Measurements from ENCODE around the gene LILRA5. TPM values are rescaled to one million over a fixed set of nuclear protein-coding genes. Genes with fewer than 3 reads are reported as not detected.

Gene LILRA5
- total and polyA plus RNA-seq, 2 of the 8 experiments (the other 6 are each of a cell fraction or from before 2014, with no cell fraction given), result not detected

DNA sequence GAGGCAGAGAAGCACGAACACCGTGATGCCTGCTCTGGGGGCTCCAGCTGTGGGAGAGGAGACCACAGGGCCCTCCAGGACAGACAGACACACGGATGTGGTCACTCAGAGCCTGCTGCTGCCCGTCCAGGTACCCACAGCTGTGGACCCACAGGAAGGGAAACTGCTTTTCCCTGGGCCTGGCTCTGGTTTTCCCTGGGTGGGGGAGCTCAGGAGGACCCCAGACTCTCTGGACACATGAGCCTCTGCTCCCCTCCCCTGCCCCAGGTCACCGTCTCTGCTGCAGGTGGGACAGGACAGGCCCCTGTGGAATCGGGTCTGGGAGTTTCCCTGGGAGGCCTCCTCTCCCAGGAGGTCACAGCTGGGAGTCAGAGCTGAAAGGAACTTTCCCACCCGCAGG is 18.7 kb upstream of the LILRA5 start:
- Histone ChIP-seq H3K18ac (ENCODE audit: extremely low read depth, low read length) (no peak overlapping the region), H3K79me1 (ENCODE audit: low read depth, low read length) (no peaks in the 10 kb centered on the region), H2BK15ac (ENCODE audit: low read length) (no peak overlapping the region), H3K23me2 (ENCODE audit: low read depth, low read length) (no peaks in the 10 kb centered on the region), H3K4me2 (ENCODE audit: insufficient read depth in 1 of 2, low read depth in 2 of 2, low read length in 2 of 2) (no peak overlapping the region), H4K91ac (replicated peaks; ENCODE audit: insufficient read length, low read length) (no peak overlapping the region), H3K79me2 (ENCODE audit: control insufficient read depth in 1 of 2, insufficient read depth in 2 of 2, low read length in 2 of 2) (no peaks in the 10 kb centered on the region), H3K36me3 (ENCODE audit: control insufficient read depth in 2 of 4, insufficient read depth in 4 of 4, low read length in 3 of 4) (no peaks in the 10 kb centered on the region), H3K4me1 (replicated peaks in 1 of 4; ENCODE audit: control insufficient read depth in 3 of 4, insufficient read depth in 4 of 4, low read length in 3 of 4) (no peaks in the 10 kb centered on the region; a peak in 1 of 7 replicates), H2BK12ac (ENCODE audit: low read depth, low read length) (no peak overlapping the region), H3K27ac (ENCODE audit: low read depth, low read length) (no peak overlapping the region), H3K4me3 (ENCODE audit: extremely low read depth in 1 of 4, insufficient read depth in 2 of 4, low read depth in 3 of 4, low read length in 4 of 4) (no peak overlapping the region), H3K4ac (replicated peaks; ENCODE audit: insufficient read length, low read depth, low read length) (no peak overlapping the region), H2BK20ac (ENCODE audit: low read length) (no peak overlapping the region), H3K27me3 (replicated peaks in 1 of 4; ENCODE audit: control insufficient read depth in 3 of 4, extremely low read depth in 1 of 4, insufficient read depth in 3 of 4, low read length in 3 of 4) (peaks cover 0 to 2% (median 0%) of the 10 kb centered on the region in 4 experiments; a peak in 1 of 7 replicates), H2BK5ac (ENCODE audit: low read depth, low read length) (no peak overlapping the region), H3K14ac (ENCODE audit: insufficient read length) (no peak overlapping the region), H4K20me1 (replicated peaks in 1 of 2; ENCODE audit: control insufficient read depth in 1 of 2, insufficient read depth in 2 of 2, low read length in 2 of 2) (no peaks in the 10 kb centered on the region), H3K9me3 (ENCODE audit: insufficient read depth in 2 of 2, low read depth in 1 of 2, low read length in 1 of 2) (no peaks in the 10 kb centered on the region), H4K8ac (ENCODE audit: extremely low read depth, insufficient read depth, low read length) (no peak overlapping the region), H3K23ac (ENCODE audit: insufficient read length) (no peak overlapping the region), H3K56ac (replicated peaks; ENCODE audit: insufficient read length, low read depth, low read length) (no peak overlapping the region), H2AFZ (ENCODE audit: low read length) (no peak overlapping the region), H2AK5ac (ENCODE audit: low read depth, low read length) (no peak overlapping the region), H4K5ac (ENCODE audit: insufficient read length, low read depth, low read length) (no peak overlapping the region), H2BK120ac (replicated peaks; ENCODE audit: low read depth, low read length) (no peak overlapping the region), H3K9ac (replicated peaks in 1 of 4; ENCODE audit: extremely low read depth in 1 of 4, low read depth in 3 of 4, low read length in 3 of 4) (no peak overlapping the region)
- FAIRE-seq (no peak), DNase-seq (ENCODE audit: low read depth in 1 of 2, low spot score in 2 of 2) (no peak)
- 81% methylated on average over 5 of the region's 7 CpGs; no CpG with 5 or more reads in 1 of the 2 experiments for WGBS, 2 experiments (ENCODE audit: extremely low coverage in 1 of 2, insufficient coverage in 1 of 2, insufficient read length in 1 of 2, insufficient replicate concordance in 2 of 2, low coverage in 1 of 2, low lambda C conversion rate in 2 of 2, missing lambda C conversion rate in 1 of 2)
- TF ChIP-seq TAF7 (optimal IDR thresholded peaks at IDR 0.05; ENCODE audit: borderline replicate concordance, low read depth, low read length) (no peak), CBX8 (IDR thresholded peaks at IDR 0.05; ENCODE audit: borderline replicate concordance, low read depth, low read length) (no peak), CTBP2 (IDR thresholded peaks at IDR 0.05; ENCODE audit: borderline replicate concordance, insufficient read depth, insufficient read length, low read length) (no peak), NRF1 (IDR thresholded peaks at IDR 0.05; ENCODE audit: low read depth, low read length) (no peak), EGR1 (IDR thresholded peaks at IDR 0.05; ENCODE audit: borderline replicate concordance, low read depth, low read length) (no peak), CHD2 (IDR thresholded peaks at IDR 0.05; ENCODE audit: low read length) (no peak)
- ChIA-PET POLR2A (ENCODE audit: partially characterized antibody) (interaction anchor here (1.3 kb wide), 1 partner anchor 131 kb away, joined by 4 read pairs; no protein-coding TSS in a partner anchor), CTCF (ENCODE audit: partially characterized antibody) (no interaction called here)

Measured in H1 (cell line).